Body of pancreas (tissue), 4 donors: ENCODE results near the gene FSTL5. TPM values are rescaled to one million over a fixed set of nuclear protein-coding genes. Genes with fewer than 3 reads are reported as not detected.

Source experiments
- ATAC-seq: fragments of 150-250 bp; one replicate; pipeline ENCODE4 v1.9.1; 2016
- DNase-seq, 4 donors: peaks; one replicate each; pipeline ENCODE4 v3.0.0-alpha.2; 2019
- H3K27ac ChIP-seq, 4 donors: fragments of 200-600 bp; sonication (generic); 1 replicate in 3 of 4; 2 replicates in 1 of 4; pipeline versions ENCODE4 v1.5.1 to v1.6.1; 2016 to 2019; ENCODE audit warnings: mild to moderate bottlenecking in 1 of 4, mixed read lengths in 1 of 4, moderate library complexity in 1 of 4
- H3K27me3 ChIP-seq, 2 donors: fragments of 200-600 bp; sonication (generic); one replicate each; pipeline ENCODE4 v1.6.0; 2016; ENCODE audit warnings: mild to moderate bottlenecking in 1 of 2
- H3K36me3 ChIP-seq, 2 donors: fragments of 200-600 bp; sonication (generic); replicated peaks in 1 of 2; 2 replicates each; pipeline ENCODE4 v1.5.1; 2016; ENCODE audit warnings: low read depth in 2 of 2; ENCODE audit not compliant: insufficient read depth in 1 of 2
- H3K4me1 ChIP-seq: fragments of 200-600 bp; sonication (generic); one replicate; pipeline ENCODE4 v1.6.0; 2016
- H3K4me3 ChIP-seq, 2 donors: fragments of 200-600 bp; sonication (generic); 1 replicate in 1 of 2; 2 replicates in 1 of 2; pipeline ENCODE4 v1.5.1; 2016 to 2019
- H3K9me3 ChIP-seq, 3 donors: fragments of 200-600 bp; sonication (generic); 1 replicate in 2 of 3; 2 replicates in 1 of 3; pipeline ENCODE4 v1.5.1; 2016
- CTCF ChIP-seq, 7 experiments: fragments of 450-650 bp in 4 of 7; fragments of 200-600 bp in 3 of 7; sonication (generic) in 3 of 7; IDR thresholded peaks; one replicate each; pipeline ENCODE4 v1.5.1; 2016 to 2019; ENCODE audit warnings: antibody characterized with exemption in 7 of 7
- POLR2A ChIP-seq, 3 donors: fragments of 450-650 bp; IDR thresholded peaks; one replicate each; pipeline ENCODE4 v1.6.1; 2016; ENCODE audit warnings: antibody characterized with exemption in 3 of 3, mild to moderate bottlenecking in 2 of 3
- WGBS, 2 donors: methylation state at CpG; one replicate each; pipeline ENCODE4 v1.1.5; 2017; 5-methylcytosine and 5-hydroxymethylcytosine counted together
- intact Hi-C: fragments of 100-400 bp; cut with DNase I; formaldehyde crosslinking; loops from one replicate; pipeline ENCODE4 v1.15.1; 2023
- total RNA-seq, 2 donors: library from RNA; depleted of rRNA; stranded (reverse); fragments of >200 nt; gene quantifications; one replicate each; pipeline ENCODE4 v1.1.0, GENCODE V29; 2016

Gene FSTL5
- total RNA-seq, 2 donors from 2014 or later = 1.3 TPM; not detected in 1

- H3K9me3 ChIP-seq = no peaks in the 10 kb centered on the region
- TF ChIP-seq POLR2A (IDR thresholded peaks at IDR 0.05) (no peak), CTCF (IDR thresholded peaks at IDR 0.05) (no peak)
- H3K36me3 ChIP-seq = no peaks in the 10 kb centered on the region
- no peak overlapping the region for H3K4me3 ChIP-seq
- no peaks in the 10 kb centered on the region for H3K4me1 ChIP-seq
- intact Hi-C loops = no loop called here
- DNase-seq (no peak), ATAC-seq (no peak)
- H3K27ac ChIP-seq = no peak overlapping the region
- WGBS, 2 donors = 75 to 80% methylated on average over 3 of the region's 3 CpGs
- H3K27me3 ChIP-seq = no peaks in the 10 kb centered on the region
These were observed 506.2 kb downstream of the FSTL5 start for GRCh38 chr4:161657616-161658015.

GRCh38 chr4:161656594-161656993, 507.2 kb downstream of the FSTL5 start:
- no peak for ATAC-seq
- no peaks in the 10 kb centered on the region for H3K36me3 ChIP-seq
- no peaks in the 10 kb centered on the region for H3K4me1 ChIP-seq
- no peak overlapping the region for H3K27ac ChIP-seq
- 79 to 85% methylated on average over 3 of the region's 3 CpGs for WGBS, 2 donors
- intact Hi-C loops = no loop called here
- no peak overlapping the region for H3K4me3 ChIP-seq
- TF ChIP-seq CTCF (IDR thresholded peaks at IDR 0.05) = no peak
- TF ChIP-seq POLR2A (IDR thresholded peaks at IDR 0.05) = no peak
- H3K9me3 ChIP-seq = no peaks in the 10 kb centered on the region
- DNase-seq = no peak
- no peaks in the 10 kb centered on the region for H3K27me3 ChIP-seq

- DNase-seq (no peak), ATAC-seq (no peak)
- H3K4me1 ChIP-seq = no peaks in the 10 kb centered on the region
- intact Hi-C loops = no loop called here
- H3K27ac ChIP-seq = no peak overlapping the region
- H3K36me3 ChIP-seq = no peaks in the 10 kb centered on the region
- 95 to 100% methylated on average over 2 of the region's 2 CpGs for WGBS, 2 donors
- no peak overlapping the region for H3K4me3 ChIP-seq
- no peaks in the 10 kb centered on the region for H3K9me3 ChIP-seq
- TF ChIP-seq POLR2A (IDR thresholded peaks at IDR 0.05) = no peak
- no peak for TF ChIP-seq CTCF (IDR thresholded peaks at IDR 0.05)
- H3K27me3 ChIP-seq = no peaks in the 10 kb centered on the region
These were observed 508.7 kb downstream of the FSTL5 start for GRCh38 chr4:161655148-161655547.

GRCh38 chr4:161653697-161654096, 510.1 kb downstream of the FSTL5 start:
- intact Hi-C loops = no loop called here
- H3K4me3 ChIP-seq = no peak overlapping the region
- H3K4me1 ChIP-seq = no peaks in the 10 kb centered on the region
- no peaks in the 10 kb centered on the region for H3K27me3 ChIP-seq
- DNase-seq = no peak
- WGBS, 2 donors = 52 to 58% methylated on average over 1 of the region's 1 CpG
- no peaks in the 10 kb centered on the region for H3K9me3 ChIP-seq
- no peaks in the 10 kb centered on the region for H3K36me3 ChIP-seq
- ATAC-seq = no peak
- no peak for TF ChIP-seq POLR2A (IDR thresholded peaks at IDR 0.05)
- no peak overlapping the region for H3K27ac ChIP-seq

- ATAC-seq = no peak
These were observed 512.2 kb downstream of the FSTL5 start for GRCh38 chr4:161651586-161651985.

More at GRCh38 chr4:161651586-161651985, 512.2 kb downstream of the FSTL5 start:
- Histone ChIP-seq H3K27ac (no peak overlapping the region), H3K9me3 (no peaks in the 10 kb centered on the region), H3K27me3 (no peaks in the 10 kb centered on the region), H3K36me3 (no peaks in the 10 kb centered on the region), H3K4me3 (no peak overlapping the region), H3K4me1 (no peaks in the 10 kb centered on the region)
- intact Hi-C loops = no loop called here
- no peak for DNase-seq
- TF ChIP-seq POLR2A (IDR thresholded peaks at IDR 0.05) (no peak), CTCF (IDR thresholded peaks at IDR 0.05) (no peak)
- WGBS, 2 donors = 80 to 89% methylated on average over 2 of the region's 2 CpGs
